Chondrocyte (in vitro differentiated cells): ENCODE data around the gene NT5C3B. TPM values are rescaled to one million over a fixed set of nuclear protein-coding genes. Genes with fewer than 3 reads are reported as not detected.

Experiments used
- DNase-seq: peaks from one replicate; pipeline ENCODE4 v3.0.0; 2021; ENCODE audit warnings: mixed read lengths, low spot score
- H3K27ac Mint-ChIP-seq: one replicate; pipeline ENCODE4 v1.8.0; 2021; ENCODE audit warnings: mild to moderate bottlenecking, moderate library complexity, mixed read lengths; ENCODE audit not compliant: unreplicated experiment
- H3K27me3 Mint-ChIP-seq: 2 replicates; pipeline ENCODE4 v1.8.0; 2021; ENCODE audit warnings: low read depth, mixed read lengths
- H3K36me3 Mint-ChIP-seq: 2 replicates; pipeline ENCODE4 v1.8.0; 2021; ENCODE audit warnings: low read depth, mixed read lengths
- H3K4me1 Mint-ChIP-seq: 2 replicates; pipeline ENCODE4 v1.8.0; 2021; ENCODE audit warnings: low read depth, mild to moderate bottlenecking, mixed read lengths
- H3K4me3 Mint-ChIP-seq: one replicate; pipeline ENCODE4 v1.8.0; 2021; ENCODE audit warnings: mild to moderate bottlenecking, moderate library complexity, mixed read lengths; ENCODE audit not compliant: unreplicated experiment
- H3K9me3 Mint-ChIP-seq: 2 replicates; pipeline ENCODE4 v1.8.0; 2021; ENCODE audit warnings: low read depth, mixed read lengths
- CTCF ChIP-seq: fragments of 200-600 bp; sonication (generic); IDR thresholded peaks from 2 replicates; pipeline ENCODE4 v1.5.0; 2021; ENCODE audit warnings: antibody characterized with exemption, mild to moderate bottlenecking, moderate library complexity
- total RNA-seq: library from RNA; stranded (reverse); gene quantifications from 3 replicates; pipeline ENCODE4 v1.2.1, GENCODE V29; 2021

Gene NT5C3B
- total RNA-seq, 1 donor from 2014 or later: 47.8 TPM

- Mint-ChIP-seq H3K4me1 (no peaks in the 10 kb centered on the region), H3K27me3 (no peaks in the 10 kb centered on the region), H3K4me3 (no peak overlapping the region), H3K36me3 (peaks cover 17% of the 10 kb centered on the region), H3K27ac (peak overlapping the region; percentile 51), H3K9me3 (no peaks in the 10 kb centered on the region)
- TF ChIP-seq CTCF: no peak
- no peak for DNase-seq
Measured at GRCh38 chr17:41824086-41824485, 11.9 kb downstream of the NT5C3B start.

GRCh38 chr17:41823580-41823979 is 12.5 kb downstream of the NT5C3B start:
- no peak for TF ChIP-seq CTCF
- no peak overlapping the region for H3K4me3 Mint-ChIP-seq
- H3K9me3 Mint-ChIP-seq: no peaks in the 10 kb centered on the region
- H3K27ac Mint-ChIP-seq: peak overlapping the region; percentile 33
- H3K4me1 Mint-ChIP-seq: no peaks in the 10 kb centered on the region
- no peak for DNase-seq
- no peaks in the 10 kb centered on the region for H3K27me3 Mint-ChIP-seq
- H3K36me3 Mint-ChIP-seq: peaks cover 15% of the 10 kb centered on the region

- H3K36me3 Mint-ChIP-seq: peaks cover 16% of the 10 kb centered on the region
- TF ChIP-seq CTCF: no peak
- DNase-seq: no peak
- no peak overlapping the region for H3K27ac Mint-ChIP-seq
- no peaks in the 10 kb centered on the region for H3K4me1 Mint-ChIP-seq
- H3K4me3 Mint-ChIP-seq: no peak overlapping the region
- no peaks in the 10 kb centered on the region for H3K9me3 Mint-ChIP-seq
- H3K27me3 Mint-ChIP-seq: no peaks in the 10 kb centered on the region
Measured at GRCh38 chr17:41823141-41823524, 12.9 kb downstream of the NT5C3B start.

DNA sequence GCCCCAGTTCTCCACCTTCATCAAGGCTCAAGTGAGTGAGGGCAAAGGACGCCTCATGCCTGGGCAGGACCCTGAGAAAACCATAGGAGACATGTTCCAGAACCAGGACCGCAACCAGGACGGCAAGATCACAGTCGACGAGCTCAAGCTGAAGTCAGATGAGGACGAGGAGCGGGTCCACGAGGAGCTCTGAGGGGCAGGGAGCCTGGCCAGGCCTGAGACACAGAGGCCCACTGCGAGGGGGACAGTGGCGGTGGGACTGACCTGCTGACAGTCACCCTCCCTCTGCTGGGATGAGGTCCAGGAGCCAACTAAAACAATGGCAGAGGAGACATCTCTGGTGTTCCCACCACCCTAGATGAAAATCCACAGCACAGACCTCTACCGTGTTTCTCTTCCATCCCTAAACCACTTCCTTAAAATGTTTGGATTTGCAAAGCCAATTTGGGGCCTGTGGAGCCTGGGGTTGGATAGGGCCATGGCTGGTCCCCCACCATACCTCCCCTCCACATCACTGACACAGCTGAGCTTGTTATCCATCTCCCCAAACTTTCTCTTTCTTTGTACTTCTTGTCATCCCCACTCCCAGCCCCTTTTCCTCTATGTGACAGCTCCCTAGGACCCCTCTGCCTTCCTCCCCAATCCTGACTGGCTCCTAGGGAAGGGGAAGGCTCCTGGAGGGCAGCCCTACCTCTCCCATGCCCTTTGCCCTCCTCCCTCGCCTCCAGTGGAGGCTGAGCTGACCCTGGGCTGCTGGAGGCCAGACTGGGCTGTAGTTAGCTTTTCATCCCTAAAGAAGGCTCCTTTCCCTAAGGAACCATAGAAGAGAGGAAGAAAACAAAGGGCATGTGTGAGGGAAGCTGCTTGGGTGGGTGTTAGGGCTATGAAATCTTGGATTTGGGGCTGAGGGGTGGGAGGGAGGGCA is 13.6 kb downstream of the NT5C3B start:
- H3K27me3 Mint-ChIP-seq: no peaks in the 10 kb centered on the region
- no peaks in the 10 kb centered on the region for H3K9me3 Mint-ChIP-seq
- no peak overlapping the region for H3K4me3 Mint-ChIP-seq
- DNase-seq: no peak
- TF ChIP-seq CTCF: no peak
- H3K36me3 Mint-ChIP-seq: peaks cover 17% of the 10 kb centered on the region
- no peaks in the 10 kb centered on the region for H3K4me1 Mint-ChIP-seq
- H3K27ac Mint-ChIP-seq: peak overlapping the region; percentile 36

DNA sequence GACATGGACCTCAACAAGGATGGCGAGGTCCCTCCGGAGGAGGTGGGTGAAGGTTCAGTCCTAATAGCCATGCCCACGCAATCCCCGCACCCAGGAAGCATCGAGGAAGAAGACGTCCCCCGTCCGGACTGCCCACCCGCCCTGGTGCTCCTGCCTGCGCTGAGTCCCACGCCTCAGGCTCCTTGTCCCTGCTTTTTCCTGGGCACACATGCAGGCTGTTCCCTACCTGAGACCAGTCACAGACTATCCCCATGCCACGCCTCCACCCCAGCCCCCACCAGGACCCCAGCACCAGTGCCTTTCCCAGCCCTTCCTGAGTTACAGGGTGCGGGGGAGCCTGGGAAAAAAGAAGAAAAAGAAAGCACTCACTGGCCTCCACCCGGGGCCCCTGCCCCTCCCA is 14.3 kb downstream of the NT5C3B start:
- Mint-ChIP-seq H3K9me3 (no peaks in the 10 kb centered on the region), H3K4me1 (peaks cover 5% of the 10 kb centered on the region), H3K4me3 (no peak overlapping the region), H3K27me3 (no peaks in the 10 kb centered on the region), H3K27ac (peak overlapping the region; percentile 27), H3K36me3 (peaks cover 21% of the 10 kb centered on the region)
- no peak for DNase-seq
- no peak for TF ChIP-seq CTCF
